Pancreas (tissue), 10 donors: ENCODE measurements around the gene PRPSAP1. TPM values are rescaled to one million over a fixed set of nuclear protein-coding genes. Genes with fewer than 3 reads are reported as not detected.
A peak's percentile ranks its signal among the peaks of the same experiment; 100 is the strongest.

Experiments used
- ATAC-seq, 4 donors: fragments of 200-7000 bp; cut with Tn5 transposase; one replicate each; pipeline versions ENCODE4 v1.8.0 to v1.9.1; 2020; ENCODE audit warnings: mild to moderate bottlenecking in 4 of 4, moderate library complexity in 4 of 4
- DNase-seq, 6 donors: peaks; one replicate each; pipeline ENCODE4 v3.0.0-alpha.2; 2020
- FAIRE-seq: peaks from 2 replicates; lab custom pipeline; 2012; peaks lifted over from hg19 to GRCh38; lab: Jason Lieb, UNC
- H3K27ac ChIP-seq, 4 donors: fragments of 200-600 bp; sonication (generic); 1 replicate in 3 of 4; 2 replicates in 1 of 4; pipeline versions ENCODE4 v1.5.0 to v1.8.0; 2020
- H3K27me3 ChIP-seq, 4 donors: fragments of 200-600 bp; one replicate each; pipeline ENCODE4 v1.8.0; 2021
- H3K36me3 ChIP-seq, 3 donors: fragments of 200-600 bp; sonication (generic) in 1 of 3; one replicate each; pipeline versions ENCODE4 v1.5.0 to v1.8.0; 2020 to 2021
- H3K4me1 ChIP-seq, 3 donors: fragments of 200-600 bp; one replicate each; pipeline ENCODE4 v1.8.0; 2021
- H3K4me3 ChIP-seq, 4 donors: fragments of 200-600 bp; sonication (generic) in 2 of 4; one replicate each; pipeline versions ENCODE4 v1.5.0 to v1.8.0; 2020 to 2021
- H3K9me3 ChIP-seq, 4 donors: fragments of 200-600 bp; one replicate each; pipeline ENCODE4 v1.8.0; 2021
- CTCF ChIP-seq, 4 donors: fragments of 200-600 bp; sonication (generic) in 3 of 4; IDR thresholded peaks; one replicate each; pipeline versions ENCODE4 v1.5.0 to v1.8.0; 2021; ENCODE audit warnings: antibody characterized with exemption in 4 of 4
- whole genome bisulfite sequencing, 2 donors: extraction: QIAGEN DNeasy Blood & Tissue Kit; methylation state at CpG; one replicate each; pipeline ENCODE4 v1.1.7; 2013; 5-methylcytosine and 5-hydroxymethylcytosine counted together
- intact Hi-C, 3 donors: fragments of 100-400 bp; cut with DNase I; formaldehyde crosslinking; loops; one replicate each; pipeline versions ENCODE4 v1.11.1 to v1.14.2; 2022
- polyA plus RNA-seq, 2 donors: library from polyadenylated mRNA; stranded (reverse); fragments of 200-250 nt; gene quantifications; one replicate each; pipeline ENCODE4 v1.2.3, GENCODE V29; 2013
- total RNA-seq, 6 donors: library from RNA; stranded (reverse); fragmentation: NEBNext Ultra II Directional in 4 of 6; extraction: Animal tissue kit (Norgen Biotek cat#: 25700) in 4 of 6; gene quantifications; one replicate each; pipeline versions ENCODE4 v1.2.1 to v1.2.4, GENCODE V29; 2021 to 2023
- donor health status: healthy with polysubstance abuse.
- donor health status: DM: no; HTN: no; CAD: no; lungs with moderate emphysema.
- donor health status: DM: no; HTN: no; CAD: no.
- donor health status: control.
- donor health status: control.
- donor health status: Bipolar disorder and iron deficiency.
- donor health status: DM: yes; HTN: yes; CAD: no.
- donor health status: DM: no; HTN: no; CAD: no.
- donor health status: DM: no; HTN: no; CAD: no.
- donor health status: DM: yes; HTN: yes; CAD: no.

PRPSAP1 gene
- total and polyA plus RNA-seq, 8 donors: 18.5 to 43.3 (median 25.7) TPM

GRCh38 chr17:76272541-76273444, 80.9 kb downstream of the PRPSAP1 start:
- intact Hi-C loops: no loop called here

GRCh38 chr17:76271669-76272540, 81.8 kb downstream of the PRPSAP1 start:
- ATAC-seq: peak; percentile 68 to 82 (median 74)
- Histone ChIP-seq H3K4me1 (peaks cover 24 to 53% (median 26%) of the 10 kb centered on the region in 3 donors), H3K27ac (peak overlapping the region; percentile 88 to 92 (median 90)), H3K9me3 (no peaks in the 10 kb centered on the region), H3K4me3 (peak overlapping the region; percentile 31 to 51 (median 40)), H3K27me3 (no peaks in the 10 kb centered on the region), H3K36me3 (peaks cover 0 to 8% (median 0%) of the 10 kb centered on the region in 3 donors)
- no peak for TF ChIP-seq CTCF (IDR thresholded peaks at IDR 0.05)
- intact Hi-C loops: no loop called here
- 5 to 6% methylated on average over 37 to 38 of the region's 38 CpGs for WGBS, 2 donors
- FAIRE-seq: no peak
- peak; percentile 76 to 88 (median 80) for DNase-seq

More at GRCh38 chr17:76272541-76273444, 80.9 kb downstream of the PRPSAP1 start:
- no peak for TF ChIP-seq CTCF (IDR thresholded peaks at IDR 0.05)
- Histone ChIP-seq H3K27me3 (no peaks in the 10 kb centered on the region), H3K4me3 (peak overlapping the region in 2 of 4 donors; percentile 48 to 51), H3K4me1 (peaks cover 17 to 44% (median 19%) of the 10 kb centered on the region in 3 donors), H3K9me3 (no peaks in the 10 kb centered on the region), H3K36me3 (peaks cover 0 to 8% (median 0%) of the 10 kb centered on the region in 3 donors), H3K27ac (peak overlapping the region; percentile 88 to 92 (median 90))
- ATAC-seq (peak in 1 of 4 donors; percentile 5), FAIRE-seq (no peak), DNase-seq (peak in 4 of 6 donors; percentile 39 to 76 (median 60))
- 74 to 81% methylated on average over 16 to 19 of the region's 19 CpGs for WGBS, 2 donors

- peak in 1 of 4 donors; percentile 1 for ATAC-seq
These were observed 82.7 kb downstream of the PRPSAP1 start for GRCh38 chr17:76270770-76271668.

More at GRCh38 chr17:76270770-76271668, 82.7 kb downstream of the PRPSAP1 start:
- FAIRE-seq: no peak
- 70 to 75% methylated on average over 13 to 14 of the region's 14 CpGs for WGBS, 2 donors
- Histone ChIP-seq H3K4me1 (peaks cover 29 to 56% (median 29%) of the 10 kb centered on the region in 3 donors), H3K4me3 (peak overlapping the region in 2 of 4 donors; percentile 48 to 51), H3K27ac (peak overlapping the region; percentile 88 to 92 (median 90)), H3K9me3 (no peaks in the 10 kb centered on the region), H3K27me3 (no peaks in the 10 kb centered on the region), H3K36me3 (peaks cover 0 to 8% (median 0%) of the 10 kb centered on the region in 3 donors)
- peak in 3 of 6 donors; percentile 28 to 61 (median 38) for DNase-seq
- no peak for TF ChIP-seq CTCF (IDR thresholded peaks at IDR 0.05)
- intact Hi-C loops: no loop called here
